Adrenal gland (tissue), 5 donors: ENCODE data around the gene ZNF787.
A peak's percentile ranks its signal among the peaks of the same experiment; 100 is the strongest.

ENCODE experiments used
- CTCF ChIP-seq, 6 experiments: fragments of 450-650 bp in 4 of 6; fragments of 200-600 bp in 2 of 6; sonication (generic) in 1 of 6; IDR thresholded peaks; 1 replicate in 5 of 6; 2 replicates in 1 of 6; pipeline versions ENCODE4 v1.5.1 to v1.8.0; 2016 to 2021; ENCODE audit warnings: antibody characterized with exemption in 6 of 6, mild to moderate bottlenecking in 2 of 6, moderate library complexity in 1 of 6
- POLR2A ChIP-seq, 2 donors: fragments of 450-650 bp; IDR thresholded peaks; one replicate each; pipeline ENCODE4 v1.6.1; 2017; ENCODE audit warnings: antibody characterized with exemption in 2 of 2, mild to moderate bottlenecking in 2 of 2, moderate library complexity in 1 of 2
- donor health status: DM: no; HTN: no; CAD: no.

GRCh38 chr19:56076498-56076897, 44.6 kb downstream of the ZNF787 start:
- peak; percentile 74 to 91 (median 86) for TF ChIP-seq CTCF (IDR thresholded peaks at IDR 0.05)
- TF ChIP-seq POLR2A (IDR thresholded peaks at IDR 0.05), result no peak
